Activated T-cell treated with anti-CD3 and anti-CD28 coated beads, Interleukin-2, amount 50 U/mL, for 4 hours (primary cell): Measurements from ENCODE around the gene STMP1. TPM values are rescaled to one million over a fixed set of nuclear protein-coding genes. Genes with fewer than 3 reads are reported as not detected.

Source experiments
- ATAC-seq, 2 donors: fragments of 200-7000 bp; cut with Tn5 transposase; one replicate each; pipeline ENCODE4 v1.10.0; 2021
- DNase-seq: peaks from one replicate; pipeline ENCODE4 v3.0.0-alpha.2; 2020
- H3K27me3 Mint-ChIP-seq: one replicate; pipeline ENCODE4 v1.8.0; 2021; ENCODE audit warnings: low read depth, mixed read lengths
- H3K36me3 Mint-ChIP-seq: one replicate; pipeline ENCODE4 v1.8.0; 2022; ENCODE audit warnings: mixed read lengths; ENCODE audit not compliant: insufficient read depth
- H3K4me1 Mint-ChIP-seq: one replicate; pipeline ENCODE4 v1.8.0; 2021; ENCODE audit warnings: low read depth, mixed read lengths
- H3K4me3 Mint-ChIP-seq: one replicate; pipeline ENCODE4 v1.8.0; 2021; ENCODE audit warnings: mild to moderate bottlenecking, moderate library complexity, mixed read lengths
- H3K9me3 Mint-ChIP-seq: one replicate; pipeline ENCODE4 v1.8.0; 2021; ENCODE audit warnings: mixed read lengths
- total RNA-seq, 3 donors: library from RNA; stranded (reverse); gene quantifications; one replicate each; pipeline ENCODE4 v1.2.1, GENCODE V29; 2021

The STMP1 gene
- total RNA-seq, 3 donors from 2014 or later: 17.2 to 20.6 (median 19.8) TPM

GRCh38 chr7:135697276-135698049 lies 35.1 kb downstream of the STMP1 start:
- Mint-ChIP-seq H3K9me3 (no peaks in the 10 kb centered on the region), H3K36me3 (peaks cover 5% of the 10 kb centered on the region), H3K4me1 (no peaks in the 10 kb centered on the region), H3K4me3 (no peak overlapping the region), H3K27me3 (no peaks in the 10 kb centered on the region)
- DNase-seq (no peak), ATAC-seq (no peak)

DNA sequence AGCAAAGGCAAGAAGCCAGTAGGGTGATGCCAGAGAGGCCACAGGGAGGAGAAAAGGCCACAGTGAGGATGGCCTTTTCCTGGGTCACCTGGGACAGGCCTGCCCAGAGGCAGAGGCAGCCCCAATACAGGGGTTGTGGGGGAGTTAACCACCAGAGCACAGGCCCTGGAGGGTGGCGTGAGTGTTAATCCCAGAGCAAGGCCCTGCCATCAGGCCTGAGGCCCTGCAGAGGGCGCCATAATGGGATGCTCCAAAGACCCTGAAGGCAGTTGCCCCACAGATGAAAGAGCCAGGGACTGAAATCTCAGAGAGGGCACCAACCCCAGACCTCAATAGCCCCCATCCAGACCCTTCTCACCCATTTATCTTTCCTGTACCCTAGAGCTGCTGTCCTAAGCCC lies 41.8 kb downstream of the STMP1 start:
- peaks cover 2% of the 10 kb centered on the region for H3K36me3 Mint-ChIP-seq
- ATAC-seq (no peak), DNase-seq (no peak)
- H3K4me1 Mint-ChIP-seq: no peaks in the 10 kb centered on the region
- H3K9me3 Mint-ChIP-seq: no peaks in the 10 kb centered on the region
- no peak overlapping the region for H3K4me3 Mint-ChIP-seq
- no peaks in the 10 kb centered on the region for H3K27me3 Mint-ChIP-seq

DNA sequence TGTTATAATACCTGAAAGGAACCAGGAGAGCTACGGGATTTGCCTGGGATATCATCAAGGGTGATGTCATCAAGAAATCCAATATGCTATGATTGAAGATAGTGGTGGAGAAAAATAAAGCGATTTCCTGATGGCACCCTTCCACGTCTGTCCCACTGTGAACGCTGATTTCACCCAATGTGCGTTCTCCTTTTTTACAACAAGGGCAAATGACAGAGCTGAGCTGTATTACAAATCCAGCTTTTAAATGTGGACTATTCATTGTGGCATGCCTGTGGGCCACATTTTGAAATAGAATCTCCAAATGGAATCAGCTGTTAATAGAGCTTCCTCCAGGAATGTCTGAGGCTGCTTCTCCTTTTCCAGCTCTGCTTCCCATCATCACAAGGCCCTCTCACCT lies 42.4 kb downstream of the STMP1 start:
- DNase-seq: no peak

DNA sequence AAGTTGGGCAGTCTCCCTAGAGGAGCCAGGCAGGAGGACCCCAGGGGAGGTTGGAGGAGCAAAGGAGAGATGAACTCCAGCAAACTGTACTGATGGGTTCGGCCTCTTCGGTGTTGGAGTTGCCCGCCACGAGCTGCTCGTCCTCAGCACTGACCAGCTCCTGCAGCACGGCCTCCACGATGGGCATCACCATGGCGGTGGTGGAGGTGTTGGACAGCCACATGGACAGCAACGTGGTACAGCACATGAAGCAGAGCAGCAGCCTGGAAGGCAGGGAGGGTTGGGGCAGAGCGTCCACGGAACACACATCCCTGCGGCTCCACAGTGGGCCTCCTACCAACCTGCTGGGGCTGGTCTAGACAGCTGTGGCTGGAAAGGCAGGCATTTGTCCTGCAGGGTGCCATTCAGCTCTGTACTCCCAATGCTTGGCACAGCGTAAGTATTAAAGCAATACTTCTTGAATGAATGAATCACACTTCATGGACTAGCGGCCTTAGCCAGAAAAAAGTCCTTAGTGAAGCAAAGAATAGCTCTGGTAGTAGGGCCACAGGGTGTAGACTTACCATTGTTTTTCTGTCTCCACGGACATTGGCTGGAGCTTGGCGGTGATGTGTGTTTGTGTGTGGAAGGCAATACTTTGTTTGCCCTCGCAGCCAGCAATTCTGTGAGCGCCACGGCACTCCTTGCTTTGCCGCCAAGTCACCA lies 43.9 kb downstream of the STMP1 start:
- H3K4me1 Mint-ChIP-seq: no peaks in the 10 kb centered on the region
- ATAC-seq (no peak), DNase-seq (no peak)
- H3K9me3 Mint-ChIP-seq: no peaks in the 10 kb centered on the region
- H3K4me3 Mint-ChIP-seq: no peak overlapping the region
- H3K27me3 Mint-ChIP-seq: no peaks in the 10 kb centered on the region
- H3K36me3 Mint-ChIP-seq: no peaks in the 10 kb centered on the region

More for the DNA sequence above, 42.4 kb downstream of the STMP1 start:
- ATAC-seq: no peak
- H3K4me1 Mint-ChIP-seq: no peaks in the 10 kb centered on the region
- H3K4me3 Mint-ChIP-seq: no peak overlapping the region
- H3K27me3 Mint-ChIP-seq: no peaks in the 10 kb centered on the region
- H3K9me3 Mint-ChIP-seq: no peaks in the 10 kb centered on the region
- H3K36me3 Mint-ChIP-seq: peaks cover 2% of the 10 kb centered on the region

DNA sequence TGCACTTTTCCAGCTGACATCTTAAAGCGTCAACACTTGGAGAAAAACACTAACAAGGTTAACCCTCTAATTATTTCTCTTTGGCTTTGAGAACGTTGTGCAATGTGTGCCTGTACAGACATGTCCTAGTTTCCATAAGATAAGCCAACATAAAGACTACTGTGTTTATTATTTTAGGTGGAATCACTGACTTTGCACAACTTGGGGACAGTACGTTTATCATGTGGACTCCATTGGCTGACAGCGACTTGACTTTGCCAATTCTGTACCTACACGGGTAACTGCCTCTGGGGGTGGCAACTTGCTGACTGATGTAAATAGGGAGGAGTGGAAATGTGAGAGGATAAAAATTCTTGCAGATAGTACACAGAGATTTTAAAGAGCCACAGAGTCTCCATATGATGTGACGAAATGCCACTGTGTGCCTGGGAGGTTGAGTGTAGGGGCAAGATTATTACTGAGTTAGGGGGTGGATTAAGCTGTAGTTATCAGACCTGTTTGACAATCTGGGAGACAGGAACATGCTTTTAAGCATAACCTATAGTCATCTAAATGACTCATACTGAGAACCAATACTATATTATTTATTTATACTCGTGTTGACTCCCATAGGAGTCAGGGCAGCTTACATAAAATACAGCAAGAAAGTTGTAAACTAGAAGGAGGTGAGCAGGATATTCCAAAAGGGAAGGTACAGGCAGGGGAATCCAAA lies 44.7 kb downstream of the STMP1 start:
- DNase-seq (no peak), ATAC-seq (no peak)
- Mint-ChIP-seq H3K27me3 (no peaks in the 10 kb centered on the region), H3K4me1 (no peaks in the 10 kb centered on the region), H3K36me3 (no peaks in the 10 kb centered on the region), H3K4me3 (no peak overlapping the region), H3K9me3 (no peaks in the 10 kb centered on the region)

DNA sequence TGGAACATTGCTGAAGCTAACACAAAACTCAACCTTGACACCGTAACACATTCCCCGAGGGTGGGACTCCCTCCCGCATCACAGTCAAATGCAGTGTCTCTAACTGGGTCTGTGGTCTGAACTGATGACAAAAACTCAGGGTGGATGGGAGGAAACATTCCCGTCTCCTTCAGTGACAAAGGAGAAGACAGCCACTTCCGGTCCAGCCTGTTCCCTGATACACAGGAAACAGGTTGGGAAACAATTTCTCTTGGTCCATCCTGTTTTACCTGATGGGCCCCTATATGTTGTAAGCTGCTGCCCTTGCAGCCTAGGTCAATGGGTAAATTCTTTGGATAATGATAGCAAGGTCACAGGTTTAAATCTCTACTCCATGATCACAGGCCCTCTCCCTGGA lies 45.3 kb downstream of the STMP1 start:
- no peak for ATAC-seq
- Mint-ChIP-seq H3K27me3 (no peaks in the 10 kb centered on the region), H3K4me3 (no peak overlapping the region), H3K4me1 (no peaks in the 10 kb centered on the region), H3K9me3 (no peaks in the 10 kb centered on the region), H3K36me3 (no peaks in the 10 kb centered on the region)
- DNase-seq: no peak

GRCh38 chr7:135708041-135708440 lies 45.7 kb downstream of the STMP1 start:
- Mint-ChIP-seq H3K27me3 (no peaks in the 10 kb centered on the region), H3K36me3 (no peaks in the 10 kb centered on the region), H3K4me1 (no peaks in the 10 kb centered on the region), H3K9me3 (no peaks in the 10 kb centered on the region), H3K4me3 (no peak overlapping the region)
- ATAC-seq (no peak), DNase-seq (no peak)

- no peak for DNase-seq
- Mint-ChIP-seq H3K4me1 (no peaks in the 10 kb centered on the region), H3K4me3 (no peak overlapping the region), H3K9me3 (no peaks in the 10 kb centered on the region), H3K36me3 (no peaks in the 10 kb centered on the region), H3K27me3 (no peaks in the 10 kb centered on the region)
- ATAC-seq: no peak
Observed at GRCh38 chr7:135709508-135709907, 47.2 kb downstream of the STMP1 start.

DNA sequence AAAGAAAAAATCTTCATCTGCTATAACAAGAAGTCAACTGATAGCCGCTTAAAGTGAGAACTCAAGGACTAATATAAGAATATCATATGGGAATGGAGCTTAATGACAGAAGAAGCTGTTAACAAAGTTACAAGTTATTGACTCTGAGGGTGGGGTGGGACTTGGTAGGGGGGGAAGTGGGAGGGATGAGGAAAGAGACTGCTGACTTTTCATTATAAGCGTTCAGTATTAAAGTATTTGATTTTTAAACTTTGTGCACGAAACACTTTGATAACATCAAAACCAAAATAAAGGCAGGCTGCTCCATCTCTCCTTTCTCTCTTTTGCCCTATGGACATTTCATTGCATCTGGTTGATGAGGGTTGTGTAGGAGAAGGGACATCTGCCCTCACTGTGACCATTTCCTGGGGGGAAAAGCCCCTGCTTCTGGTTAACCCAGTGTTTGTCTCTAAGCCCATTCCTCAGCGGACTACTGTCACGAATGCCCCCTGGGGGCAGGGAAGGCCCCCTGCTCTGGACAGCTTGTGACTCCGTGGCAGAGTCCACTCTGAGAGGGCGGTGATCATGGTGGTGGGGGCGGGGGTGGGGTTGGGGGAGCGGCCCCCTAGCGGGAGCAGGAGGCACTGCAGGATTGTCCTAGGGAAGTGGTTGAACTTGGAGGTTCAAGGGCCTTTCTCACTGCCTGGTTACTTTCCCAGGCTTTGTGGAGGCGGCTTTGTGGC lies 48.3 kb downstream of the STMP1 start:
- H3K9me3 Mint-ChIP-seq: no peaks in the 10 kb centered on the region
- ATAC-seq: peak in 1 of 2 donors; percentile 14
- H3K36me3 Mint-ChIP-seq: no peaks in the 10 kb centered on the region
- no peak for DNase-seq
- H3K4me3 Mint-ChIP-seq: no peak overlapping the region
- no peaks in the 10 kb centered on the region for H3K4me1 Mint-ChIP-seq
- H3K27me3 Mint-ChIP-seq: no peaks in the 10 kb centered on the region

DNA sequence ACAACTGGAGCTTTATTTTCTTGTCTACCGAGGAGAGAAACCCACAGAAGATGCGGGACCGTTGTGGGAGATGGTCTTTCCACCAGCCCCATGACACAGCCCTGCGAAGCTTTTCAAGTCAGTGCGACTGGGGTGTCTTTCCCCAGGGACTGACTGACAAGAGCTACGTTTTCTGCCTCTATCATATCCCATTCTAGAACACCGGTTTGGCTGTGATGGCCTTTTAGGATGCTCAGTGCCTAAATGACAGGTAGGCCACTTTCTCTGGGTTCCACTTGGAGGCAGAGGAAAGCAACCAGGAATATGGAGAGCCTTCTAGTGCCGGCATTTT lies 48.8 kb downstream of the STMP1 start:
- H3K27me3 Mint-ChIP-seq: no peaks in the 10 kb centered on the region
- H3K4me1 Mint-ChIP-seq: no peaks in the 10 kb centered on the region
- no peaks in the 10 kb centered on the region for H3K9me3 Mint-ChIP-seq
- ATAC-seq (no peak), DNase-seq (no peak)
- no peaks in the 10 kb centered on the region for H3K36me3 Mint-ChIP-seq
- H3K4me3 Mint-ChIP-seq: no peak overlapping the region

GRCh38 chr7:135712182-135712782 lies 50.0 kb downstream of the STMP1 start:
- H3K9me3 Mint-ChIP-seq: no peaks in the 10 kb centered on the region
- no peaks in the 10 kb centered on the region for H3K4me1 Mint-ChIP-seq
- ATAC-seq (no peak), DNase-seq (no peak)
- H3K27me3 Mint-ChIP-seq: no peaks in the 10 kb centered on the region
- no peaks in the 10 kb centered on the region for H3K36me3 Mint-ChIP-seq
- no peak overlapping the region for H3K4me3 Mint-ChIP-seq

GRCh38 chr7:135712796-135713195 lies 50.5 kb downstream of the STMP1 start:
- Mint-ChIP-seq H3K27me3 (peaks cover under 1% of the 10 kb centered on the region), H3K9me3 (no peaks in the 10 kb centered on the region), H3K4me3 (no peak overlapping the region), H3K4me1 (no peaks in the 10 kb centered on the region), H3K36me3 (no peaks in the 10 kb centered on the region)
- no peak for ATAC-seq
- no peak for DNase-seq

DNA sequence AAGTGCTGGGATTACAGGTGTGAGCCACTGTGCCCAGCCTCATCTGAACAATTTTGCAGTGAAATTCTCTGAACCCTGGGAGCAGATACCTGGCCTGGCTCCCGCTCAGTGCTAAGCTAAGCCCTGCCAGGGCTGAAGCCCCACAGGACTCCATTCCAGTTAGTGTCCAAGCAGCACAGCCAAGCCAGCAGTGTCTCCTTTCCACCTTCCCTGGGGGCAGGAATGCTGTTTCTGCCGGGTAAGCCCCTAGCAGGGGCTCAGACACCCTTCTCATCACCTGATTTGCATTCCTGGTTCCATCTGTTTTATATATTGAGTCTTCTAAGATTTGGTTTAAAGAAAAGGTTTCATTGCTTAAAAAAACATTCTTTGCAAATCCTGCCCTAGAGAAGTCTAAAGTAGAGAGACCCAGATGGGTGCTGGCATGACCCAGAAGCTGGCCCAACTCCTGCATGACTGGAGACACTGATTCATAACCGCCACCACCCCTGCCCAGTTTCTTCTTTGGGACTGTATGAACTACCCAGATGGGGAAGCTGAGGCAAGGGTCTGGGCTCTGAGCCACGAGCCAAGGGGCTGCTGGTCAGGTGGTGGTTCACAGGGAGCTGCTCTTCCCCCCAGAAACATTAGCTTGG lies 51.6 kb downstream of the STMP1 start:
- Mint-ChIP-seq H3K4me1 (no peaks in the 10 kb centered on the region), H3K27me3 (peaks cover 8% of the 10 kb centered on the region), H3K36me3 (no peaks in the 10 kb centered on the region), H3K9me3 (no peaks in the 10 kb centered on the region), H3K4me3 (no peak overlapping the region)
- ATAC-seq: no peak
- DNase-seq: no peak
